Stimulated activated naive CD4-positive, alpha-beta T cell treated with Interleukin-2 at 50 U/mL for 16 hours (primary cell): ENCODE measurements around the gene POLD1.
"Not testable (repeated sequence)": the region's sequence is repeated elsewhere in the genome, so short reads cannot be mapped to it uniquely, and the experiment has no call there.

Experiments
- DNase-seq: peaks from one replicate; lab custom pipeline; 2025; lab: John Stamatoyannopoulos, UW

Gene POLD1

DNA sequence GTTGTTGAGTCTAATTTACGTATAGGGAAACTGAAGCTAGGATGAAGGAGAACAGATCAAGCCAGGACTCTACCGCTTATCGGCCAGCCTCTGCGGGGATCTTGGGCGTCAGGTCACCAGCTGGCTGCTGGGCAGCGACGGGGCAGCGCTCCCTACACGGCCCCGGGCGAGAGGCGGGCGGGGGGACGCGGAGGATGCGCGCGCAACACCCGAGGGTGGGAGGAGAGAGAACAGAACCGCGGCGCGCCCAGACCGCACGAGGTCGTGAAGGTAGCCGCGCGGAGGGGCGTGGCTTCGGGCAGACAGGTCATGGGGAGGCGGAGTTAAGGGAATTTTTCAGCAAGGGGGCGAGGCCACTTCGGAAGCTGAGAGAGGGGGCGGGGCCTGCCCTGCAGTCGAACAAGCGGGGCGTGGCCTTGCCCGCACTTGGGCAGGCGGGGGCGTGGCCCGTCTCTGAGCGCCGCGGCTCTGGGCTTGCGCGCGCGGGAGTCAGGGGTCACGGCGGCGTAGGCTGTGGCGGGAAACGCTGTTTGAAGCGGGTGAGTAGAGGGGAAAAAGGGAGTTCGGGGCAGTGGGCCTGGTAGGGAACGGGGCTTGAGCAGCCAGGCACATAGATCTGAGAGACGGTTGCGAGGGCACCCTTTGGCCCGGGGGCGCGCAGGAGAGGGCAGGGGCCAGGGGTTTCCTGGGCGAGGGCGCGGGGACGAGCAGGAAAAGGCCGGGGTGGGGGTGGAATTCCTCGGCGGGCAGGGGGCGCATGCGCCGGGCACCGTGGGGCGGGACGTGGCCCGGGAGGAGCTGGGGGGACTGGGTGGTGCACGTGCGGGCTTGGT is at the start of gene POLD1:
Gene POLD1 (plus strand): TSS at position 496 of the 833 bp plus-strand sequence. CDS start 14,505 bp downstream, outside the sequence.
- DNase-seq, result peak; percentile 99

DNA sequence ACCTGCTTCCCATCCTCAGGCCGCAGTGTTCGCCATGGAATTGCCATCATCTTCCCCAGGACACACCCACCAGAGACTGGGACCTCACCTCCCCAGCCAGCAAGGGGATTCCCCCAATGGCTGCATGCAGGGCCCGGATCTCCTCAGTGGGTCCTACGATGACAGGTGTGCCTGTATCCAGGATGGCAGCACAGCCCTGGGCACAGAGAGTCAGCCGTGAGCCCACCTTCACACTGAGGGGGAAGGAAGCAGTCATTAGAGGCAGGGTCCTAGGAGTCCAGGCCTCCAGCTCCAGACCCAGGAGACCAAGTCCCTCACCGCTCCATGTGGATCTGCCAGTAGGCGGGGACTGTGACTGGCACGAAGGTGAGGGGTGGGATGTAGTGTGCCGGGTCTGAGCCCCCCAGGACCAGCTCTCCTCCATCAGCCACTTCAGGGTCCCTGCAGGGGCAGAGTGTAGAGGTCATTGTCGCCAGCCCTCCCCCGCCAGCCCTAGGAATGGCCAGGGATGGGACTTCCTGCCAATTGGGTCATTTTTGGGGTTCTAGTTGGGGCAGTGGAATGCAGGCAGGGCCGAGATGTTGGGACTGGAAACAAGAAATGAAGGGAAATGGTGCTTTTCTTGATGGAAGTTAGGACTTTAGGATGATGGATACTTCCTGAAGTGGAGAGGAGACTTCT is 49.3 kb upstream of the POLD1 start:
- DNase-seq, result no peak

GRCh38 chr19:50337031-50337430 is 47.1 kb upstream of the POLD1 start:
- not testable (repeated sequence) for DNase-seq

GRCh38 chr19:50340331-50340730 is 43.8 kb upstream of the POLD1 start:
- no peak for DNase-seq

DNA sequence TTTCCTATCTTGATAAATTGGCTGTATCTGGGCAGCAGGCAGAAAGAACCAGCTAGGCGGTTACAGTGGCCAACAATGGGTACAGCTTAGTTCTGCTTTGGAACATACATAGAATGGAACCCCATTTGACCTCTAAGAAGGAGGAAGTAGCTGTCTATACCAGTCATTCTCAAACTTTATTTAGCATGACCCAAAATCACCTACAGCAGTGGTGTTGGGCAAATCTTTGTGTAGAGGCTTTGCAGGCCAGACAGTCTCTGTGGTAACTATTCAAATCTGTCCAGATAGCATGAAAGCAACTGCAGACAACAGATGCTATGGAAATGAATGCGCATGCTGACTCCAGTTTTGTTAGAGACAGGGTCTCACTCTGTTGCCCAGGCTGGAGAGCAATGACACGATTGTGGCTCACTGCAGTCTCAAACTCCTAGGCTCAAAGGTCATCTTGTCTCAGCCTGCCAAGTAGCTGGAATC is 43.0 kb upstream of the POLD1 start:
- no peak for DNase-seq

- DNase-seq, result no peak
Observed at GRCh38 chr19:50344661-50345318, 39.4 kb upstream of the POLD1 start.

- peak; percentile 22 for DNase-seq
Observed at GRCh38 chr19:50347089-50347581, 37.0 kb upstream of the POLD1 start.

GRCh38 chr19:50349277-50350057 is 34.7 kb upstream of the POLD1 start:
- no peak for DNase-seq

DNA sequence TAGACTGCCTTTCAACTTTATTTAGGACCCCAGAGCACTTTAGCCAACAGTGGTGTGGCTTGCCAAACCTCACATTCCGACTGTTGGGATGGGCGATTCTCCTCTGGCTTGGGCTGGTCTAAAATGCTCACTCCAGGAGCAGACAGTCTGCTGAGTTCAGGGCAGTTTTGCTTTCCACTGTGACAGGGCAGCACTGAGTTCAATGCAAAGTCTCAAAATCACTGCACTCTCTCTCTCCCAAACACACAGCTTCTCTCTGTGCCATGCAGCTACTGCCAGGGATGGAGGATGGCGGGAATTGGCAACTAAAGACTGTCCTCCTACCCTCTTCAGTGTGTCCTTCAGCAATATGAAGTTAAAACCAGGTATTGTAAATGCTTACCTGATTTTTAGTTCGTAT is 31.9 kb upstream of the POLD1 start:
- no peak for DNase-seq

GRCh38 chr19:50353487-50353880 is 30.7 kb upstream of the POLD1 start:
- DNase-seq, result not testable (repeated sequence)

DNA sequence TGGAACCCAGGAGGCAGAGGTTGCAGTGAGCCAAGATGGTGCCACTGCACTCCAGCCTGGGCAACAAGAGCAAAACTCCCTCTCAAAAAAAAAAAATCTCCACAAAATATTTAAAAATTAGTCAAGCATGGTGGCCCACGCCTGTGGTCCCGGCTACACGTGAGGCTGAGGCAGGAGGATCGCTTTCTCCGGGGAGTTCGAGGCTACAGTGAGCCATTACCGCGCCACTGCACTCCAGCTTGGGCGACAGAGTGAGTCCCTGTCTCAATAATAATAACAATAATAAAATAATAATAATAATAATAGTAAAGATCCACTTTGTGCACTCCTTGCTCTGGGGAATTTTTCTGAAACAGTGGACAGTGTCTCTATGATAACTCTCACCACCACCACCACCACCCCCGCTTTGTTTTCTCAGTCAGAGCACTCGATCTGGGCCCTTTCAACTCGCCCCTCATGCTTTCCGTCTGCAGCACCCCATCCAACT is 27.4 kb upstream of the POLD1 start:
- no peak for DNase-seq

DNA sequence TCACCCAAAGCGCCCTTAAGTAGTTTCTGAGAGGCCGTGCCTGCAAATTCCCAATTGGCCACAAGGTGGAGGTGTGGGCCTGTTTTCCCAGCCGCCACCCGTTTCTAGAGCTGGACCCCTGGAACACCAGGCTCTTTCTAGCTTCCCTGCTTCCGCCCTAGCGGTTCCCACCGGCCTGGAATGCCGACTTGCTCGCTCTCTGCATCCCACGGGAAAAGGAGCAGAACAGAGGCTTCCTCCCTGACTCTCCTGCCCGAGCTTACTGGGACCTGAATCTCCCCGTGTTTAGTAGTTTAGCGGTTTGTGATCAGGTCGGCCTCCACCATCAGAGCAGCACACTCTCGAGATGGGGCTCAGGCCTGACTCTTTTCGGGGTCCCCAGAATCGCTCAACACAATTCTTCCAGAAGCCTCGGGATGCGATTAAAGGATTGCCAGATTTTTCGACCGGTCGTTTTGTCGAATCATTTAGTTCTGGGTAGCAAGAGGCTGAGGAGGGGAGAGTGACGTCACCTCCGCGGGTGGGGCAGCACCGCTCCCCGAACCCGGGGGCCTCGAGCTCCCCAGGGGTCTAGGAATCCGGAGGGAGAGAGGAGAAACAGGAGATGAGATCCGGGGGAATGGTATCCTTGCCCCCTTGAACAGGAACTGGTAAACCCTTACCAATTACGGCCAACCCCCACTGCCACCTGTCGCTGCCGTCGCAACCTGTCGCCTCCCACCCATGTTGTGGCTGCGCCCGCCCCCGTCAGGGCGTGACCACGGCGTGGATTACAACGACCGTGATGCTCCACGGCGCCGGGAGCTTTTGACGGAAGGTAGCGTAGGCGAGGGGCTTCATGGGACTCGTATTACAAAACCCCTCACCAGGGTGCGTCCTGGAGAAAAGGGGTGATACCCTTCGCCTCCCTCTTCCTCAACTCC is 26.7 kb upstream of the POLD1 start:
- DNase-seq, result peak; percentile 79

DNA sequence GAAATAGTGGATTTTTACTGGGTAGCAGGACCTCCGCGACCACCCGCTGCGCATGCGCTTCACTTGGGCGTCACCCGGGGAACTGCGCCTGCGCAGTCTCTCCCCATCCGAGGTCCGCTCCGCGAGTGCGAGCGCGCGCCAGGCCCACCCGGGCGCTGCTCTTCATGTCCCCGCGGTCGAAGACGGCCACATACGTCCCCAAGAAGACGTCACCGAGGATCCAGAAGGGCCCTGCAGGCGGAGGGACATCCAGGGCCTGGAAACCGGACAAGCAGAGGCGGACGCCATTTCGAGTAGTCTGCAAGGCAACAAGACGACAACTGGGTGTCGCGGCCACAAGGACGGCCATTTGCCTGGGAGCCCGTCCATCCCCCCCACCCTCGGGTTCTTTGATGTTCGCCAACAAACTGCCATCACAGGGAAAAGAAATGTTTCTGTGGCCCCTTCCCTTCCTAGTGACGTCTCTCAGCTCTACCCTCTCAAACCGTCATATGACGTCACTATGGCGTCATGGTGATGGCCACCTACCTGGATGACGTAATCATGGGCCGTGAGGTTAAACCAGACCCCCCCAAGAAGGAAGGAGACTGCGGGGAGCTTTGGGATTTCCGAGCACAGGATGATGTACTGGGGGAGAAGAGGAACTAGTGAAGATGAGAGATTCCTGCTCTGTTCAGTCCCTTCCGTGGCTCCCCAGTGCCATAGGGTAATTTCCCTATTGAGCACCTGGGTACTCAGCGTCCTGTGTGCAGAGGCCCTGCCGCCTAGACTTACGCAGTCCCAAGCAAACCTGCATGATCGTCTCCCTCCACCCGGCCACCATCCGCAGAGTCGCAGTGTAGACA is 25.4 kb upstream of the POLD1 start:
- peak; percentile 65 for DNase-seq

GRCh38 chr19:50359328-50359818 is 24.8 kb upstream of the POLD1 start:
- DNase-seq, result no peak

DNA sequence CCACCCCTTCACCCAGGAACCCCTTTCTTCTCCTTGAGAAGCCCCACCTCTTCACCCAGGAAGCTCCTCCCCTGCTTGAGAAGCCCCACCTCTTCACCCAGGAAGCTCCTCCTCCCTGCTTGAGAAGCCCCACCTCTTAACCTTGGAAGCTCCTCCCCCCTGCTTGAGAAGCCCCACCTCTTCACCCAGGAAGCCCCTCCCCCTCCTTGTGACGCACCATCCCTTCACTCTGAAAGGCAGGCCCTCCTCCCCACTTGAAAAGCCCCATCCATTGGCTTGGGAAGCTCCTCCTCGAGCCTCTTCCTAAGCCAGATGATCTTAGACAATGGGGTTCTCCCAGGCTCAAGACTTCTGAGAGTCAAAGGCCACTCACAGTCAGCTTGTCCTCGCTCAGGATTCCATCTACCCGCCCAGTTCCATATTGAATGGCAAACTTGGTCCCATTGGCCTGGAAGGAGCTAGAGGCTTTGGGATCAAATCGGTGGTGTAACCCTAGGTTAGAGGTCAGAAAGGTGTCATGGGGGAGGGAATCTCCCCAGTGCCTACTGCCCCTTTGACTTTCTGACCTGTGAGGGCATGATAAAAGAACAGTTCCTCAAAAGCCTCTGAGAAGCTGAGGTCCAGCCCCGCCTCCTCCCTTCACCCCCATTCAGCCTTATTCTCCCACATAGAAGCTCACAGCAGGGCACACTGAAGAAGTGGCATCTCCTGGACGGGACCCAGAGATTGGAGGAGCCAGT is 22.7 kb upstream of the POLD1 start:
- no peak for DNase-seq

GRCh38 chr19:50362030-50362412 is 22.1 kb upstream of the POLD1 start:
- no peak for DNase-seq

- peak; percentile 38 for DNase-seq
Observed at GRCh38 chr19:50362656-50363424, 21.3 kb upstream of the POLD1 start.
